MCF 10A (cell line): ENCODE results near the gene SRGAP3. TPM values are rescaled to one million over a fixed set of nuclear protein-coding genes. Genes with fewer than 3 reads are reported as not detected.

Source experiments
- BruUV-seq: library from RNA; stranded (reverse); fragments of 400-500 nt; replicated peaks from 2 replicates; lab custom pipeline; 2021; lab: Mats Ljungman, UMichigan
- CTCF ChIA-PET: fragments of 300-600 bp; sonication (Branson Sonifier 250); formaldehyde crosslinking; extraction: SDS; loops from one replicate; lab custom pipeline; 2021; ENCODE audit warnings: antibody characterized with exemption, inconsistent platforms; lab: Yijun Ruan, JAX
- POLR2A ChIA-PET: fragments of 300-600, 350-650 bp; sonication (Branson Sonifier 250); formaldehyde crosslinking; extraction: SDS; loops from one replicate; lab custom pipeline; 2020; ENCODE audit warnings: antibody characterized with exemption, inconsistent platforms; lab: Yijun Ruan, JAX
- DNase-seq: peaks from one replicate; pipeline ENCODE4 v3.0.0-alpha.2; 2018; ENCODE audit not compliant: unreplicated experiment
- H3K27ac Mint-ChIP-seq: one replicate; pipeline ENCODE4 v1.8.0; 2022; ENCODE audit warnings: mild to moderate bottlenecking, low read depth, mixed read lengths; ENCODE audit not compliant: unreplicated experiment
- H3K27me3 Mint-ChIP-seq: one replicate; pipeline ENCODE4 v1.8.0; 2022; ENCODE audit warnings: mixed read lengths; ENCODE audit not compliant: insufficient read depth, unreplicated experiment
- H3K36me3 Mint-ChIP-seq: one replicate; pipeline ENCODE4 v1.8.0; 2022; ENCODE audit warnings: mild to moderate bottlenecking, moderate library complexity, mixed read lengths; ENCODE audit not compliant: insufficient read depth, unreplicated experiment
- H3K4me1 Mint-ChIP-seq: one replicate; pipeline ENCODE4 v1.8.0; 2022; ENCODE audit warnings: mixed read lengths; ENCODE audit not compliant: insufficient read depth, unreplicated experiment
- H3K4me3 Mint-ChIP-seq: one replicate; pipeline ENCODE4 v1.8.0; 2022; ENCODE audit warnings: mild to moderate bottlenecking, moderate library complexity, mixed read lengths; ENCODE audit not compliant: unreplicated experiment
- H3K9me3 Mint-ChIP-seq: one replicate; pipeline ENCODE4 v1.8.0; 2022; ENCODE audit warnings: mixed read lengths; ENCODE audit not compliant: unreplicated experiment
- intact Hi-C: fragments of 100-400 bp; cut with micrococcal nuclease; formaldehyde crosslinking; loops from 2 replicates; pipeline ENCODE4 v1.14.1; 2022
- total RNA-seq: library from RNA; stranded (reverse); gene quantifications from 2 replicates; pipeline ENCODE4 v1.2.3, GENCODE V29; 2022
- TF ChIP-seq, protein P1 (sequence below): fragments of 200-600 bp; IDR thresholded peaks from one replicate; pipeline ENCODE4 v1.8.0; 2022; ENCODE audit warnings: antibody characterized with exemption, mild to moderate bottlenecking; ENCODE audit not compliant: unreplicated experiment

Gene SRGAP3
- total RNA-seq, 1 experiment from 2014 or later: 19.8 TPM

DNA sequence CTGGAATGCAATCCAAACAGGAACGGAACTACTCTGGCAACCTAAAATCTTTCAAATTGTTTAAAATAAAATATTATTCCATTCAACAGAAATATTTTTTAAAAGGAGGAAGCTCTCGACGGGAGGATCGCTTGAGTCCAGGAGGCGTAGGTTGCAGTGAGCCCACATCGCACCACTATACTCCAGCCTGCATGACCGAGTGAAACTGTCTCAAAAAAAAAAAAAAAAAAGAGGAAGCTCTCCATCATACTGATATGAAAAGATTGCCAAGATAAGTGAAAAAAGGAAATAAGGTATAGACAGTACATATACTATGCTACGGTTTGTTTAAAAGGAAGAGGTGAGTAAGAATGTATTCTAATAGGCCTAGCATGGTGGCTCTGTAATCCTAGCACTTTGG, 289.8 kb downstream of the SRGAP3 start:
- intact Hi-C loops: no loop called here
- no peak overlapping the region for H3K4me3 Mint-ChIP-seq
- no peak for DNase-seq
- peaks cover 23% of the 10 kb centered on the region for H3K36me3 Mint-ChIP-seq
- ChIA-PET POLR2A (interaction anchor here (1.2 kb wide), 1 partner anchor 9 kb away, joined by 4 read pairs; no protein-coding TSS in a partner anchor), CTCF (interaction anchor here (0.6 to 1.0 kb wide), 5 partner anchors 14 to 286 kb away, joined by 3 to 4 read pairs (median 3); partner anchors contain the start of gene OXTR)
- H3K4me1 Mint-ChIP-seq: peaks cover 30% of the 10 kb centered on the region
- TF ChIP-seq, protein P1, sequence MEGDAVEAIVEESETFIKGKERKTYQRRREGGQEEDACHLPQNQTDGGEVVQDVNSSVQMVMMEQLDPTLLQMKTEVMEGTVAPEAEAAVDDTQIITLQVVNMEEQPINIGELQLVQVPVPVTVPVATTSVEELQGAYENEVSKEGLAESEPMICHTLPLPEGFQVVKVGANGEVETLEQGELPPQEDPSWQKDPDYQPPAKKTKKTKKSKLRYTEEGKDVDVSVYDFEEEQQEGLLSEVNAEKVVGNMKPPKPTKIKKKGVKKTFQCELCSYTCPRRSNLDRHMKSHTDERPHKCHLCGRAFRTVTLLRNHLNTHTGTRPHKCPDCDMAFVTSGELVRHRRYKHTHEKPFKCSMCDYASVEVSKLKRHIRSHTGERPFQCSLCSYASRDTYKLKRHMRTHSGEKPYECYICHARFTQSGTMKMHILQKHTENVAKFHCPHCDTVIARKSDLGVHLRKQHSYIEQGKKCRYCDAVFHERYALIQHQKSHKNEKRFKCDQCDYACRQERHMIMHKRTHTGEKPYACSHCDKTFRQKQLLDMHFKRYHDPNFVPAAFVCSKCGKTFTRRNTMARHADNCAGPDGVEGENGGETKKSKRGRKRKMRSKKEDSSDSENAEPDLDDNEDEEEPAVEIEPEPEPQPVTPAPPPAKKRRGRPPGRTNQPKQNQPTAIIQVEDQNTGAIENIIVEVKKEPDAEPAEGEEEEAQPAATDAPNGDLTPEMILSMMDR: no peak
- no TSS peak for BruUV-seq
- H3K9me3 Mint-ChIP-seq: no peaks in the 10 kb centered on the region
- no peak overlapping the region for H3K27ac Mint-ChIP-seq
- no peaks in the 10 kb centered on the region for H3K27me3 Mint-ChIP-seq

DNA sequence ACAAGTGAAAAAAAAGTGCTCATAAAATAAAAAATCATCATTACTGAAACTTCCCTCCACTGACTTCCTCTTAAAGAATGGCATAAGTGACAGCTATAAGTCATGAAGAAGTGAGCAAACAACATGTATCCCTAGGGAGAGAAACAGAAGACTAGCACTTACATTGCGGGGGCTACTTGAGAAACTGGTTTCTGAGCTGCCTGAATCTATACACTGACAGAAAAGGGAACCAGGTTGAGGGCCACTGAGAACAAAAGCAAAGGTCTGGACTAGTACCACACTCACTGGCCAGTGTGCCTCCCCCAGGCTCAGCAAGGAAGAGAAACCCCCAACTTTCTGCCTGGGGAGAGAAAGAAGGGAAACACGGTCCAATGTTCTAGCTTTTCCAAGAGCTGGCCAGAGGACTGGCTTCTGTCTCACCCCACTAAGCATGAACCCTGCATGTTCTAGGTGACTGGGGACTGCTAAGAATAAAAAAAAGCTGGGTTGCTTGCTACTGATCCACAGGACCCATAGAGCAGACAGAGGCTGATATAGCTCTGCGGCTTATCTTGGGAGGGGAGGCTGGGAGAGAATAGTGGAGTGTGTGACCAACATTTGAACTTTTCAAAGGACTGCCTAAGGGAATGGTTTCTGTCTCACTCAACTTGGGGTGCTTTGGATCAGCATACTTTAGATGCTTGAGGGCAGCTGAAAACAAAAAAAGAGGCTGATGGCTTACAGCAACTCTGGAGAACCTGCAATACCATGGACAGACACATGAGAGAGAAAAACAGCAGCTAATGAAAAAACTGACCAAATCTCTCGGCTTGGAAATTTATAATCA, 294.3 kb downstream of the SRGAP3 start:
- Mint-ChIP-seq H3K9me3 (no peaks in the 10 kb centered on the region), H3K4me1 (peaks cover 15% of the 10 kb centered on the region), H3K36me3 (peaks cover 20% of the 10 kb centered on the region), H3K4me3 (no peak overlapping the region), H3K27me3 (no peaks in the 10 kb centered on the region), H3K27ac (no peak overlapping the region)
- intact Hi-C loops: no loop called here
- POLR2A ChIA-PET: no interaction called here
- BruUV-seq: no TSS peak
- TF ChIP-seq, protein P1: no peak
- no peak for DNase-seq
- CTCF ChIA-PET: no interaction called here

DNA sequence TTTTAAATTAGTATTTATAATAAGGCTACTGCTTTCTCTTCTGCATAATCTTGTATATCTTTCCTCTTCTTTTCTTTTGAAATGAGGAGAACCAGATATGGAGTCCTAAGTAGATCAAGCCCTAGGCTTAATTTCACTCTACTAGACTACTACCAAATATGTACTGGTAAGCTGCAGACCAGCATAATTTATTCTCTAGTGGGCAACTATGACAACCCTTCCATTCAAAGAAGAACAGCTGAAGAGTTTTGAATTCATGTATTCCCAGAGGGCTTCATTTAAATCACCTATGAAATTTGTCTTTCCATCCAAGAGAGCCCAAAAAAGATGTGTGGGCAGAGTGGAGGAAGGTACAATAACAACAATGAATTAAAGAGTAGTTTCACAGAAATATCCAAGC, 296.1 kb downstream of the SRGAP3 start:
- Mint-ChIP-seq H3K27ac (no peak overlapping the region), H3K36me3 (peaks cover 9% of the 10 kb centered on the region), H3K4me1 (peaks cover 15% of the 10 kb centered on the region), H3K4me3 (no peak overlapping the region), H3K9me3 (no peaks in the 10 kb centered on the region), H3K27me3 (no peaks in the 10 kb centered on the region)
- no TSS peak for BruUV-seq
- CTCF ChIA-PET: interaction anchor here (0.6 to 0.8 kb wide), 2 partner anchors 8 to 137 kb away, joined by 3 read pairs; no protein-coding TSS in a partner anchor
- POLR2A ChIA-PET: interaction anchor here (0.6 kb wide), 2 partner anchors 10 to 203 kb away, joined by 3 to 4 read pairs; partner anchors contain the start of gene RAD18
- intact Hi-C loops: no loop called here
- TF ChIP-seq, protein P1: no peak
- DNase-seq: no peak

DNA sequence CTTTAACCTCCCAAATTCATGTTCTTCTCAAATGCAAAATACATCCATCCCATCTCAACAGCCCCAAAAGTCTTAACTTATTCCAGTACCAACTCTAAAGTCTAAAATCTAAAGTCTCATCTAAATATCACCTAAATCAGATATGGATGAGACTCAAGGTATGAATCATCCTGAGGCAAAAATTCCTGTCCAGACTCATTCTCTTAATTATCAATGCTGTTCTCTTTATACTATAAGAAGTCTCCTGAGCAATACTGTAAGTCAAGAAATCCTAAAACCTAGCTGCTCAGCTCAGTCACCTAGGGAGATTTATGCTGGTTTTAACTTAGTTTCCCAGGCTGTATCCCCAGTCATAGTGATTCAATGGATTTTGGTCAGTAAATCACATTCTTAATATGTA, 297.3 kb downstream of the SRGAP3 start:
- Mint-ChIP-seq H3K27ac (no peak overlapping the region), H3K9me3 (no peaks in the 10 kb centered on the region), H3K4me3 (no peak overlapping the region), H3K27me3 (no peaks in the 10 kb centered on the region), H3K36me3 (peaks cover 12% of the 10 kb centered on the region), H3K4me1 (peaks cover 15% of the 10 kb centered on the region)
- POLR2A ChIA-PET: interaction anchor here (2.0 kb wide), 1 partner anchor 10 kb away, joined by 7 read pairs; the partner anchor contains the start of gene RAD18
- CTCF ChIA-PET: no interaction called here
- BruUV-seq: no TSS peak
- TF ChIP-seq, protein P1: no peak
- intact Hi-C loops: no loop called here
- no peak for DNase-seq
